GM19193 (cell line): Measurements from ENCODE around the gene HAT1.
A peak's percentile ranks its signal among the peaks of the same experiment; 100 is the strongest.

Experiments
- POLR2A ChIP-seq: IDR thresholded peaks from 4 replicates; pipeline ENCODE4 v1.6.1; 2011; ENCODE audit not compliant: insufficient read depth, insufficient read length; ENCODE audit errors: extremely low read depth

Gene HAT1, protein sequence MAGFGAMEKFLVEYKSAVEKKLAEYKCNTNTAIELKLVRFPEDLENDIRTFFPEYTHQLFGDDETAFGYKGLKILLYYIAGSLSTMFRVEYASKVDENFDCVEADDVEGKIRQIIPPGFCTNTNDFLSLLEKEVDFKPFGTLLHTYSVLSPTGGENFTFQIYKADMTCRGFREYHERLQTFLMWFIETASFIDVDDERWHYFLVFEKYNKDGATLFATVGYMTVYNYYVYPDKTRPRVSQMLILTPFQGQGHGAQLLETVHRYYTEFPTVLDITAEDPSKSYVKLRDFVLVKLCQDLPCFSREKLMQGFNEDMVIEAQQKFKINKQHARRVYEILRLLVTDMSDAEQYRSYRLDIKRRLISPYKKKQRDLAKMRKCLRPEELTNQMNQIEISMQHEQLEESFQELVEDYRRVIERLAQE

DNA sequence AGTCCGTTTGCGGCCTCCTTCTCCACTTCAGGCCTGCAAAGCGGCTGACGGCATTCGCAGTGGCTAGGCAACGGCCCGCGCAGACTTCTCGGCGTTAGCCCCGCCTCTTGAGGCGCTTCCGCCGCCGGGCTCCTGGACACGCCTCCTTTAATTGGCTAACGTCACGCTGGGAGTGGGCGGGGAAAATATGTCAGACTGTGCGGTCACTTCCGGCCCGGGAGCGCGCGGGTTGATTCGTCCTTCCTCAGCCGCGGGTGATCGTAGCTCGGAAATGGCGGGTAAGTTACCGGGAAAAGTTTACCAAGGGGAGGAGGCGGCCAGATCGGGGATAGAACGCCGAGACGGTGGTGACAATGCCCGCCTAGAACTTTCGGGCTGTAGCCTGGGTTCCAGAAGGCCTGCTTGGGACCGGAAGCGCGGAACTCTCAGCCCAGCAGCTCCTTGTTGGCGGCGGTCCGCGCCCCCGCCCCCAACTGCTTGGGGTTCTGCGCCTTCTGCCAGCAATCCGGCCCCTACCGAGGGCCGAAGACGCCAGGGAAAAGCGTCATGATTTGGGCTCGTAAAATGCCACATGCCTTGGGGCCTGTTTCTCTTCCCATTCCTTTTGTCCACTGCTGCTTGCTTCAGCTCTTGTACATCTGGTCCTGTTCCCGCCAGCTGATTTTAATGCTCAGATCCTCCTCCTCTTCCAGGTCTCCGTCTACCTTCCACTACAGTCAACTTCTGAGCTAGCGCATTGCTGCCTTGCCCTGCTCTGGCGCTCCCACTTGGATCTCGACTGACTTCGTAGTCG, at the start of gene HAT1:
HAT1 (plus strand) TSS at position 232 of the 793 bp plus-strand sequence; CDS start at position 272, 40 bp downstream.
- peak; percentile 64 for TF ChIP-seq POLR2A

DNA sequence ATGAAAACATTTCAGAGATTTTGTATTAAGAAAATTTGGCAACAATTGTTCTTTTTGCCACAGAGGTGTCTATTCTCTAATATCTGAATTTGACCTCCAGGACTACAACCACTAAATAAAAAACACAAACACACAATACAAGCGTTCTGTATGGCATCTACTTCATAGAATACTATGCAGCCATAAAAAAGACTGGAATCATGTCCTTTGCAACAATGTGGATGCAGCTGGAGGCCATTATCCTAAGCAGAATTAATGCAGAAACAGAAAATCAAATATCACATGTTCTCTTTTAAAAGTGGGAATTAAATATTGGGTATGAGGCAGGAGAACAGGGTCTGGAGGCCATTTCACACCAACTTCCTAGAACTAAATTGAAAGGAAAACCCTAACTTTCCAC, 47.7 kb upstream of the HAT1 start:
- TF ChIP-seq POLR2A: no peak

DNA sequence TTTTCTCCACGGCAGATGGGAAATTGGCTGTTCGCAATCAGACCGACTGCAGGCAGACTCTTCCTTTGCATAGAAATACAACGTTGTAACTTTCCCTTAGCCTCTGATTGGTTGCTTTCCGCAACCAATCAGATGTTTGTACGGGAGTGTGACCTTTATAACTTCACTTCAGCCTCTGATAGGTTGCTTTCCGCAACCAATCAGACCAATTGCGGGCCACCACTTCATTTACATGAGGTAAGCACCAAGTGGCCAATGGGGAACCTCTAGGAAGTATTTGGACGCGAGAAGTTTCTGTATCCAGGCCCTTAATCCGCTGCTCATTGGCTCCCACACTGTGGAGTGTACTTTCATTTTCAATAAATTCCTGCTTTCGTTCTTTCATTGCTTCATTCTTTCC, 47.3 kb upstream of the HAT1 start:
- no peak for TF ChIP-seq POLR2A

DNA sequence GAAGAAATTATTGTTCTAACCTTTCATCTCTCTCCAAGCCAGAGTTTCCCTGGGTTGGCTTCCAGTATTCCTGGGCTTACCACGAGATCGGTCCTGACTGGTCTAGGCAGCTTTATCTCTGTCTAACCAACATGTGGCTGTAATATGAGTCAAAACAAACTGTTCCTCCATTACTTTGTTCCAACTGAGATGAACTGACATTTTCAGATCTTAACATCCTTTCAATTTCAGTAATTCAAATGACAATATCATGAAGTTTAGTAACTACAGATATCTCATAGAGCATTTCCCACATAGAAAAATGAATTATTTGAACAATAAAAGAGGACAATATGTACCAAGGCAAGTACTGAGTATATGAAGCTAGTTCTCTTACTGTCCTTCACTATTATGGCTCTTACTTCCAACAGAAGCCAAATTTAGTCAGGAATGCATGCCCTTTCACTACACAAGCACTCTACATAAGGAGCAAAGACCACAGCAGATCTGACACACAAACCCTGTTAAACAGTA, 43.7 kb upstream of the HAT1 start:
- no peak for TF ChIP-seq POLR2A

DNA sequence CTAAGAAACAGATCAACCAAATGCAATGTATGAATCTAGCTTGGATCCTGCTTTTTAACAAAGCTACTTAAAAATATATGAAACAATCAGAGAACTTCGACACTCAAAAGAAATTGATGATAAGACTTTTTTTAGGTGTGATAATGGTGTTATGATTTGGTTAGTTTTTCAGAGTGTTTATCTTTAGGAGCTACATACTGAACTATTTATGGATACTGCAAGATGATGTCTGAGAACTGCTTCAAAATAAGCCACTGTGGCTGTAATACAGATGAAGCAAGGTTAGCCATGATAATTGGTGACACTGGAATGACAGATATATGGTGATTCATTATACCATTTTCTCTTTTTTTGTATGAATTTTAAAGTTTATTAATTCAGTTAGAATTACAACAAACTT, 42.4 kb upstream of the HAT1 start:
- no peak for TF ChIP-seq POLR2A

DNA sequence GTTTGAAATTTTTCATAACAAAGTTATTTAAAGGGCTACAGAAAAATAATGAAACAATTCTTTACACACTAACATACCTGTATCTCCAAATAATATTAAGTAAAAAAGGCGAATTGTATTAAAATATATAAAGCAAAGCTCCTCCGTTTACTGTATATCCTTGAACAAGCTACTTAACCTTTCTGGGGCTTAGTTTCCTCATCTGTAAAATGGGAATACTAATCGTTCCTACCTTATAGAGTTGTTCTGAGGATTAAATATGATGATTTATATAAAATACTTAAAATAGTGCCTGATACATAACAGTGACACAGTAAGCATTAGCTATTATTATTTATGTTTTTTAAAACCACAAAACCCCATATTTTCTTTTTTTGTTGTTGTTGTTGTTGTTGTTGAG, 41.5 kb upstream of the HAT1 start:
- no peak for TF ChIP-seq POLR2A

DNA sequence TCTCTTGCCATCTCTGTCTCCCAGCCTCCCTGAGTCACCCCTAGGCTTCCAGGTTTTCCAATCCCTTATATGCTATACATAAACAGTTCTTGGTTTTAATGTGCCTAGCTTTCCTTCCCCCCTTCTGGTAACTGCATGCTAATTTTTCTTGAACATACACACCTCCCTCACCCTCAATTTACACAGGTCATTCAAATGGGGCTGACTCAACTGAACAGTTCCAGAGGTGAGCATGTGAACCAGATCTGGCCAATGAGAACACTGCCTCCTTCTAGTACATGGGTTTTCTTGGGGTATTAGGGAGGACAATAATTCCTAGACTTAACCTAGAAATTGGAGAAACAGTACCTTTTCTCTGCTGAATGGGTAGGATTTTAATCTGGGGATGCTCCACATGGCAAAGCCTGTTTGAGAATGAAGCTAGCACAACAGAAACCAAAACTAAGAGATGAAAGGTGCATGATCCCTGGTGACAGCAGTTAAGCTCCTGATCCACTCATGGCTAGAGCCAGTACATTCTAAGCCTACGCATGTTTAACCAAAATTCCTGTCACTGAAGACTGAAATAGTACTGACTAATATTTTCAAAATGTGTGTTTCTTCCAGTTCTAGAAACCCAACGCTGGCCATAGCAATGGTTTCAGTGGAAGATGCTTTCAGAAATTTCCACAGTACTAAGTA, 40.0 kb upstream of the HAT1 start:
- no peak for TF ChIP-seq POLR2A

DNA sequence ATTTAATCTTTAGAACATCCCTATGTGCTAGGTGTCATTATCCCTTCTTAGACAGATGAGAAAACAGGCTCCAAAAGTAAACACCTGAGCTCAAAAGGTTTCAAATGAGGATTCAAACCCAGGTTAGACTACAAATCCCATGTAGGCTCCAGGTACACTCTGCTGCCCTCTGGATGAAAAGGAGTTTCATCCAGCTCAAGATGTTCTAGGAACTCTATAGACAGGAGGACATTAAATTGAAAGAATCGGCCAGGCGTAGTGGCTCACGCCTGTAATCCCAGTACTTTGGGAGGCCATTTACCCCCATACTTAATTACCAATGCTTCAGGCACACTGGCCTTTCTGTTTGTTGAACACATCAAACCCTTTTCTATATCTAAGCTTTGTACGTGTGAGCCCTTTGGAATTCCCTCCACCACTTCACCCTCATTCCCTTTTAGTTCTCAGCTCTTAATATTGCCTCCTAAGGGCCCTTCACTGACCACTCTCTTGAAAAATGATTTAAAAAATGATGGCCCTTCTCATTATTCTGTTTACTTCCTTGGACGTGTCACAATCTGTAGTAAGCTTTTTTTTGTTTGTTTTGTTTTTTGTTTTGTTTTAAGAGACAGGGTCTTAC, 38.9 kb upstream of the HAT1 start:
- no peak for TF ChIP-seq POLR2A

DNA sequence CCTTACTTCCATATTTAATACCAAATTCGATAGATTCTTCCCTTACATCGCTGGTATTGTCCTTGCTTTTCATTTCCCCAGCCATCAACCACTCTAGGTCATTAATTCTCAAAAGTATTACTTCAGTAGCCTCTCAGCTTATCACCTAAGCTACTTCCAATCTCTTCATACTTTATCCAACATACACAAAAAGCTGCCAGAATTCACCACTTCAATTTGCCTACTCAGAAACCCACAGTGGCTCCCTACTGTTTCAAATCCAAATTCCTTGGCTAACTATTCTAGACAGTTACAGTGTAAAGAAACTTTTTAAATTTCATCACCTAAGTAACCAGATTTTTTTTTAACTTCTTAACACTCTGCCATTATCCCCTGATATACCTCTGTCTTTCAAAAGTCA, 32.9 kb upstream of the HAT1 start:
- TF ChIP-seq POLR2A: no peak

DNA sequence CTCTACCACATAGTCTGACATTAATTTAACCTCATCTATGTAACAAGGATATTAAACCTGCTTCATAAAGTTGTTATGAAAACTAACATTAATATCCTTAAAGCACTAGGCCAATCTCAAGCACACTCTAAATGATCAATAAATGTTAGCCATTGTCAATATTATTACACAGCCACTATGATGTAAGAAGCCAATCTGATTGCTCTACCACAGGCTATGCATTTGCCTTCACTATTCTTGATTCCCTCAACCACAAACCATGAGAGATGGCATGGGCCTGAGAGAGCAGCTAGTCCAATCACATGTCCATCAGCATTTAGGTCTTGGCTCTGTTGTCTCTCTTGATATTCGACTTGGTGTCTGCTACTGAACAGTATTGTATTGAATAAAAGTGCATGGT, 32.5 kb upstream of the HAT1 start:
- no peak for TF ChIP-seq POLR2A

DNA sequence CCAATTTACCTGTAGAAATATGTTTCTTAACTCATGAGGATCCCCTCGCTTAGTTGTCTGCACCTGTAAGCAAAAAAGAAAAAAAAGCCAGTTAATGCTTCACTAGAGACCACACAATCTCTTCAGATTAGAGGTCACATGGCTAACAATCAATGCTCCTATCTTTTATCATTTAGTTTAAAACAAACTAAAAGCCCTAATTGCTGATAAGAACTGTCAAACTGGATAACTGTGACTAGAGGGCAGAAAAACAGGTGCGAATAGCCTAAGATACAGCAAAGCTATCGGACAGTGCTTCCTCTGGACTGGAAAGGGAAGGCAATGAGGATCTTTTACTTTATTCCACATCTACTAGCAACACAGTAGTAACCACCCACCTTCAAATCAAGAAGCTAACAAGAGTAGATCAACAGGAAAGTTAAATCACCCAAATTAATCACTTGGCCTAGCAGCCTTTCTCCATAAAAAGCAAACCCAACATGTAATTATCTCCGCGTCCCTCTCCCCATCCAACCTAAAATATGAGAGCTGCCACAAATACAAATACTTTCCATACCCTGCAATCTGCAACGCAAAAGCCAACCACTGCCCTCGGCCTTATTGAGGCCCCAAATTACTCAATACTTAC, 29.0 kb upstream of the HAT1 start:
- no peak for TF ChIP-seq POLR2A

DNA sequence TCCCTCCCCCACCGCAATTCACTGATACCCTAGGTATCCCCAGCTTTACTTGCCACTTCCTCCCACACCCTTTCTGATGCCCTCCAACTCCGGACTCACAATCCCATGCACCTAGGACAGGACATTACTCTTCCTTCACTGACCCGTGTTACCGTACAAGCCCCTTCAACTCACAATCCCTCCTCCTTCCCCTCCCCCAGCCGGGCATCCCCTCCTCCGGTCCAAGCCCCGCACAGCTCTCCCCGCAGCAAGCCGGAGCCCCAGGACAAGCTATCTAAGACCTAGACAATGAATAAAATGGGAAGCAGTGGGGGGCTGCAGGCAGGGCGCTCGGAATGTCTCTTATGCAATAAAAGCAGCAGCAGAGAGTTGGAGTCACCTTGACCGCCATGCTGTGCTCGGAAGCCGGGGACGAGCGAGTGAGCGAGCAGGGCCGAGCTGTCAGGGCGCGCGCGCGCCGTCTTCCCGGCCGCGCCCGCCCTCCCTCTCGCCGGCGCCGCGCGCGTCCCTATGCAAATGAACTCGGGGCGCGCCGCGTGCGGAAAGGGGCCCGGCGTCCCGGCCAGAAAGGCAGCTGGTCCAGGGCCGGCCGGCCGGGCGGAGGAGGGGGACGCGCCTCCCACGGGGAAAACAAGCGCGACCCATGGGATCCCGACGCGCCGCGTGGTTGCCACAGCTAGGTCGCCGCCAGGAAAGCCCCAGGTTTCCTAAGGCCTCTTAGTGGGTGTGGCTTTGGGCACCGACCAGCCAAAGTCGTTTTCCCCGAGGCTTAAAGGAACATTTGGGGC, 28.2 kb upstream of the HAT1 start, which contains the start of gene SLC25A12:
SLC25A12 (minus strand) TSS at position 421 of the 788 bp plus-strand sequence; CDS start at position 391, 30 bp downstream.
- peak; percentile 90 for TF ChIP-seq POLR2A

DNA sequence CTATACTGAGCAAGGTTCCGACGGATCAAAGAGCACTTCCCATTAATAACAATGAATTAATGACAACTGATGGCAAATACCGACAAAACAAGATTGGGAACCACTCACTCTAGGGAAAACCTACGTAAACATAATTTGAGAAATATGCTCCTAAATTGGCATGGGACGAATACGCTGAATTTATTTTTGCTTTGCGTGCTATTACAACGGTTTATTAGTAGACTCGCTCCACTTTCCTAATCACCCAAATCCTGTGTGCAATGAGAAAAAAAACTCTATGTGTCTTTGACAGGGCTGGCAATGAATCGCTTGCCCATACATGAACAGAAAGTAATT, 27.7 kb upstream of the HAT1 start:
- no peak for TF ChIP-seq POLR2A
